Measurements from ENCODE around the gene CELF2. TPM values are rescaled to one million over a fixed set of nuclear protein-coding genes. Genes with fewer than 3 reads are reported as not detected.

The CELF2 gene
- total RNA-seq, 4 donors from 2014 or later, result 28.7 to 55.4 (median 35.0) TPM

GRCh38 chr10:11091517-11092102, 73.9 kb downstream of the CELF2 start:
- no peaks in the 10 kb centered on the region for H3K27me3 ChIP-seq
- 93 to 95% methylated on average over 10 of the region's 10 CpGs for WGBS, 2 donors
- no peak overlapping the region for H3K27ac ChIP-seq

GRCh38 chr10:11093771-11094736, 76.4 kb downstream of the CELF2 start:
- no peaks in the 10 kb centered on the region for H3K27me3 ChIP-seq
- H3K27ac ChIP-seq, result no peak overlapping the region
- no peak overlapping the region for H3K4me3 ChIP-seq (replicated peaks in 1 of 3)
- intact Hi-C loops (cut with DNase I), result no loop called here
- no peaks in the 10 kb centered on the region for H3K4me1 ChIP-seq
- WGBS, 2 donors, result 59 to 74% methylated on average over 10 of the region's 10 CpGs
- TF ChIP-seq POLR2A (IDR thresholded peaks at IDR 0.05) (no peak), CTCF (IDR thresholded peaks at IDR 0.05) (no peak)
- DNase-seq, result no peak
- H3K9me3 ChIP-seq, result no peaks in the 10 kb centered on the region
- no peaks in the 10 kb centered on the region for H3K36me3 ChIP-seq

More at GRCh38 chr10:11091517-11092102, 73.9 kb downstream of the CELF2 start:
- intact Hi-C loops (cut with DNase I), result no loop called here
- DNase-seq, result no peak
- TF ChIP-seq CTCF (IDR thresholded peaks at IDR 0.05) (no peak), POLR2A (IDR thresholded peaks at IDR 0.05) (no peak)
- Histone ChIP-seq H3K4me3 (replicated peaks in 1 of 3) (no peak overlapping the region), H3K4me1 (no peaks in the 10 kb centered on the region), H3K9me3 (no peaks in the 10 kb centered on the region), H3K36me3 (no peaks in the 10 kb centered on the region)

- WGBS, 2 donors, result 88 to 89% methylated on average over 12 of the region's 12 CpGs
- TF ChIP-seq POLR2A (IDR thresholded peaks at IDR 0.05), result no peak
- TF ChIP-seq CTCF (IDR thresholded peaks at IDR 0.05), result no peak
- no peaks in the 10 kb centered on the region for H3K36me3 ChIP-seq
- no peaks in the 10 kb centered on the region for H3K9me3 ChIP-seq
- DNase-seq, result no peak
- H3K27ac ChIP-seq, result no peak overlapping the region
- no peaks in the 10 kb centered on the region for H3K27me3 ChIP-seq
- H3K4me1 ChIP-seq, result no peaks in the 10 kb centered on the region
- H3K4me3 ChIP-seq (replicated peaks in 1 of 3), result no peak overlapping the region
- intact Hi-C loops (cut with DNase I), result no loop called here
Measured at GRCh38 chr10:11095374-11095801, 77.7 kb downstream of the CELF2 start.

- Histone ChIP-seq H3K4me1 (no peaks in the 10 kb centered on the region), H3K9me3 (no peaks in the 10 kb centered on the region), H3K4me3 (replicated peaks in 1 of 3) (no peak overlapping the region), H3K27ac (no peak overlapping the region), H3K36me3 (no peaks in the 10 kb centered on the region), H3K27me3 (no peaks in the 10 kb centered on the region)
- WGBS, 2 donors, result 52 to 53% methylated on average over 3 of the region's 3 CpGs
- DNase-seq, result no peak
- TF ChIP-seq POLR2A (IDR thresholded peaks at IDR 0.05), result no peak
- TF ChIP-seq CTCF (IDR thresholded peaks at IDR 0.05), result no peak
- intact Hi-C loops (cut with DNase I), result no loop called here
Measured at GRCh38 chr10:11096422-11096821, 78.8 kb downstream of the CELF2 start.

- Histone ChIP-seq H3K36me3 (no peaks in the 10 kb centered on the region), H3K27ac (no peak overlapping the region), H3K4me3 (replicated peaks in 1 of 3) (no peak overlapping the region), H3K4me1 (no peaks in the 10 kb centered on the region), H3K27me3 (no peaks in the 10 kb centered on the region), H3K9me3 (no peaks in the 10 kb centered on the region)
- 90 to 95% methylated on average over 3 of the region's 3 CpGs for WGBS, 2 donors
- intact Hi-C loops (cut with DNase I), result no loop called here
- TF ChIP-seq CTCF (IDR thresholded peaks at IDR 0.05), result no peak
- no peak for TF ChIP-seq POLR2A (IDR thresholded peaks at IDR 0.05)
- no peak for DNase-seq
Measured at GRCh38 chr10:11097686-11098085, 80.0 kb downstream of the CELF2 start.

Measured in thyroid gland (tissue), 4 donors.